ENCODE data around the gene ZNF423.
"Not testable (repeated sequence)": the region's sequence is repeated elsewhere in the genome, so short reads cannot be mapped to it uniquely, and the experiment has no call there.

Gene ZNF423

GRCh38 chr16:49515016-49515565 is 340.8 kb downstream of the ZNF423 start:
- Histone ChIP-seq H3K36me3 (ENCODE audit: control insufficient read depth, insufficient read depth, low read length) (0 out of 2 replicates have a peak, but pooled peaks cover 3% of the 10 kb centered on the region), H3K4me1 (ENCODE audit: control insufficient read depth, insufficient read depth, low read length) (no peaks in the 10 kb centered on the region), H3K9ac (ENCODE audit: low read depth, low read length) (no peak overlapping the region), H3K27ac (ENCODE audit: low read depth, low read length) (no peak overlapping the region), H3K4me3 (ENCODE audit: low read depth, low read length) (no peak overlapping the region), H3K27me3 (ENCODE audit: control insufficient read depth, insufficient read depth, low read length) (no peaks in the 10 kb centered on the region), H3K9me3 (ENCODE audit: control insufficient read depth, insufficient read depth, low read length) (no peaks in the 10 kb centered on the region)

DNA sequence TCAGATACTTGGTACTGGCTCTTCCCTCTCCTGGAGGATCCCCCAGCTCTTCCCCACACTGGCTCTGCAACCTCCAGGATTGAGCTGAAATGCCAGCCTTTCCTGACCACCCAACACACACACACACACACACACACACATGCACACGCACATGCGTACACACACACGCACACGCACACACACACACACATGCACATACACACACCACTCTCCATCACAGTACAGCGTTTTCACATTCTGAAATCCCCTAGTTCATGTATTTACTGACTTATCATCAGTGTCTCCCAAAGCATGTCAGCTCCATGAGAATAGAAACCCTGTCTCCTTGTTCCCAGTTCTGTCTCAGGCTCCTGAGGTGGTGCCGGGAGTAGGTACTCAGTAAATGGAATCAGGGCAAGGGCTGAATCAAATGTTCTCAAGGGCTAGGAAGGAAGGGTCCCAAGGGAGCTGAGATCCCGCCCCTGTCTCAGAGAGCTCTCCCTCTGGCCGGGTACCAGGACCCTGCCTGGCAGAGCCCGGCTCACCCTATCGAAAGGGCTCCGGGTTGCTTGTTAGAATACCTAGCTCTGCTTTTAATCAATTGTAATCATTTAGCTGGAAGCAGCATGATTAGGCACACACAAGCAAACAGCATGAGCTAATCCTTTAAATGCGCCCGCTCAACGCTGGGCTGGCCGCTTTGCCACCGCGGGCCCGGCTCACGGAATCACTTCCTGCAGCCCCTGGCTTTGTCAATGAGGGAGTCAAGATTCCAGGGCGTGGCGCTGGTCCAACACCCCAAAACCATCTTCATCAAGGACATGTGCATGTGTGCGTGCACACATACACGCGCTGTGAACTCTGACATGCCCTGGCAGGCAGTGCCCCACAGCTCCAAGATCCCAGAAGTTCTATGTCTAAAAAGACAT is 341.6 kb downstream of the ZNF423 start:
- H3K27me3 ChIP-seq (ENCODE audit: control insufficient read depth, insufficient read depth, low read length): no peaks in the 10 kb centered on the region
- no peak overlapping the region for H3K4me3 ChIP-seq (ENCODE audit: low read depth, low read length)
- H3K9ac ChIP-seq (ENCODE audit: low read depth, low read length): no peak overlapping the region
- no peaks in the 10 kb centered on the region for H3K9me3 ChIP-seq (ENCODE audit: control insufficient read depth, insufficient read depth, low read length)
- H3K4me1 ChIP-seq (ENCODE audit: control insufficient read depth, insufficient read depth, low read length): no peaks in the 10 kb centered on the region
- 0 out of 2 replicates have a peak, but pooled peaks cover 7% of the 10 kb centered on the region for H3K36me3 ChIP-seq (ENCODE audit: control insufficient read depth, insufficient read depth, low read length)
- no peak overlapping the region for H3K27ac ChIP-seq (ENCODE audit: low read depth, low read length)

- Histone ChIP-seq H3K9me3 (ENCODE audit: control insufficient read depth, insufficient read depth, low read length) (no peaks in the 10 kb centered on the region), H3K36me3 (ENCODE audit: control insufficient read depth, insufficient read depth, low read length) (0 out of 2 replicates have a peak, but pooled peaks cover 7% of the 10 kb centered on the region), H3K27ac (ENCODE audit: low read depth, low read length) (no peak overlapping the region), H3K4me3 (ENCODE audit: low read depth, low read length) (no peak overlapping the region), H3K4me1 (ENCODE audit: control insufficient read depth, insufficient read depth, low read length) (no peaks in the 10 kb centered on the region), H3K27me3 (ENCODE audit: control insufficient read depth, insufficient read depth, low read length) (no peaks in the 10 kb centered on the region), H3K9ac (ENCODE audit: low read depth, low read length) (no peak overlapping the region)
These were observed 342.9 kb downstream of the ZNF423 start for GRCh38 chr16:49513040-49513439.

GRCh38 chr16:49510654-49511305 is 345.1 kb downstream of the ZNF423 start:
- Histone ChIP-seq H3K27ac (ENCODE audit: low read depth, low read length) (no peak overlapping the region), H3K4me3 (ENCODE audit: low read depth, low read length) (no peak overlapping the region), H3K9ac (ENCODE audit: low read depth, low read length) (no peak overlapping the region), H3K36me3 (ENCODE audit: control insufficient read depth, insufficient read depth, low read length) (0 out of 2 replicates have a peak, but pooled peaks cover 7% of the 10 kb centered on the region), H3K27me3 (ENCODE audit: control insufficient read depth, insufficient read depth, low read length) (no peaks in the 10 kb centered on the region), H3K9me3 (ENCODE audit: control insufficient read depth, insufficient read depth, low read length) (no peaks in the 10 kb centered on the region), H3K4me1 (ENCODE audit: control insufficient read depth, insufficient read depth, low read length) (no peaks in the 10 kb centered on the region)

DNA sequence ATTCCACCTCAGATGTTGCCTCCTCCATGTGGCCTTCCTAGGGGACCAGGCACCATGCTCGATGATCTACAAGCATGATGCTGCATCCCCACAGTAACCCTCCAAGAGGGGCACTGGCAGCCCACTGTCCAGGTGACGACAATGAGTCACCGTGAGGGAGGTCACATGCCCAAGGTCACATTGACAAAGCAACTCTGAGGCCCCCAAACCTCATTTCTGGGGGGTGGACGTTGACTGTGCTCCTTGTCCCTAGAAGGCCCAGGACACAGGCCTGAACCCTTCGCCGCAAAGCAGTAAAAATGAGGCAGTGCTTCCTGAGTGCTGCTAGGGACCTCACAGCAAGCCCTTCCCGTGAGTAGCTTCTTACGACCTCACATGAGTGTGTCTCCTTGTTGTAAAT is 345.8 kb downstream of the ZNF423 start:
- H3K27me3 ChIP-seq (ENCODE audit: control insufficient read depth, insufficient read depth, low read length): no peaks in the 10 kb centered on the region
- H3K4me1 ChIP-seq (ENCODE audit: control insufficient read depth, insufficient read depth, low read length): no peaks in the 10 kb centered on the region
- H3K9ac ChIP-seq (ENCODE audit: low read depth, low read length): no peak overlapping the region
- no peaks in the 10 kb centered on the region for H3K9me3 ChIP-seq (ENCODE audit: control insufficient read depth, insufficient read depth, low read length)
- 0 out of 2 replicates have a peak, but pooled peaks cover 7% of the 10 kb centered on the region for H3K36me3 ChIP-seq (ENCODE audit: control insufficient read depth, insufficient read depth, low read length)
- H3K27ac ChIP-seq (ENCODE audit: low read depth, low read length): no peak overlapping the region
- no peak overlapping the region for H3K4me3 ChIP-seq (ENCODE audit: low read depth, low read length)

DNA sequence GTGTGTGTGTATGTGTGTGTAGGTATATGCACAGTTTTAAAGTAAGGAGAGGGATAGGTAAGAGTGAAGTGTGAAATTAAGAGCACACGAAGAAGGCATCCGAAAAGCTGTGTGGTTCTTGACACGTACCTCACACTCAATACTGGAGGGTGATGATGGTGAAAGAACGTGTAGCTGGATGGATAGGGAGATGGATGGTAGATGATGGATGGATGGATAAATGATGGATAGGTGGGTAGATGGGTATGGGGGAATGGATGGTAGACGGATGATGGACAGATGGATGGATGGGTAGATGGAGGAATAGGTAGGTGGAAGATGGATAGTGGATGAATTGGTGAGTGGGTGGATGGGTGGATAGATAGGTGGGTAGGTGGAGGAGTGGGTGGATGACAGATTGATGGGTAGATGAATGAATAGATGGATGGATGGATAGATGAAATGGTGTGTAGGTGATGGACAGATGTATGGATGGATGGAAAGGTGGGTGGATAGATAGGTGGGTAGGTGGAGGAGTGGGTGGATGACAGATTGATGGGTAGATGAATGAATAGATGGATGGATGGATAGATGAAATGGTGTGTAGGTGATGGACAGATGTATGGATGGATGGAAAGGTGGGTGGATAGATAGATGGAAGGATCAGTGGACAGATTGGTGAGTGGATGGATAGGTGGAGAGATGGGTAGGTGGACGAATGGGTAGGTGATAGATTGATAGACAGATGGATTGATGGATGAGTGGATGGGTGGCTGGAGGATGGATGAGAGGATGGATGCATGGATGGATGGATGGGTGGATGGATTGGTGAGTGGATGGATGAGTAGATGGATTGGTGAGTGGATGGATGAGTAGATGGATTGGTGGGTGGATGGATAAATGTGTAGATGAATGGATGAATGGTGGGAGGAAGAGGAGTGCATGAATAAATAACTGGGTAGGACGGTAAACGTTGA is 349.6 kb downstream of the ZNF423 start:
- H3K9me3 ChIP-seq (ENCODE audit: control insufficient read depth, insufficient read depth, low read length); H3K36me3 ChIP-seq (ENCODE audit: control insufficient read depth, insufficient read depth, low read length); H3K4me3 ChIP-seq (ENCODE audit: low read depth, low read length); H3K27me3 ChIP-seq (ENCODE audit: control insufficient read depth, insufficient read depth, low read length); H3K4me1 ChIP-seq (ENCODE audit: control insufficient read depth, insufficient read depth, low read length); H3K9ac ChIP-seq (ENCODE audit: low read depth, low read length); H3K27ac ChIP-seq (ENCODE audit: low read depth, low read length): not testable (repeated sequence)

DNA sequence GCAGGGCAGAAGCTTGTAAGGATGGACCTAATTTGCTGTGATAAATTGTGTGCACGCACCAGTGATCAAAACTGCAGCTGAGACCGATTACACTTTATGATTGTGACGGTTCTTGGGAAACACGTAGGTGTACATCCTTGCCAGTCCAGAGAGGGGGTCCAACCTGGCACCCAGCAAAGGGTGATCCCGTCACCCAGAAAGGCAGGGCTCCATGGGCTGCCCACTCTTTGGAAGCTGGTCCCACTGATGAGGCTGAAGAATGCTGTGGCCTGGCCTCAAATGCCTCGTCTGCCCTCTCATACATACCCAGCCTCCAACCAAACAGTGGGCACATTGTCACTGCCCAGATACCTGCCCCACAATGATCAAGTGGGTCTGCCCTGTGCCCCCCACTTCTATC is 350.4 kb downstream of the ZNF423 start:
- no peak overlapping the region for H3K27ac ChIP-seq (ENCODE audit: low read depth, low read length)
- no peak overlapping the region for H3K9ac ChIP-seq (ENCODE audit: low read depth, low read length)
- 0 out of 2 replicates have a peak, but pooled peaks cover 5% of the 10 kb centered on the region for H3K36me3 ChIP-seq (ENCODE audit: control insufficient read depth, insufficient read depth, low read length)
- no peaks in the 10 kb centered on the region for H3K27me3 ChIP-seq (ENCODE audit: control insufficient read depth, insufficient read depth, low read length)
- no peaks in the 10 kb centered on the region for H3K9me3 ChIP-seq (ENCODE audit: control insufficient read depth, insufficient read depth, low read length)
- no peaks in the 10 kb centered on the region for H3K4me1 ChIP-seq (ENCODE audit: control insufficient read depth, insufficient read depth, low read length)
- no peak overlapping the region for H3K4me3 ChIP-seq (ENCODE audit: low read depth, low read length)

- H3K9me3 ChIP-seq (ENCODE audit: control insufficient read depth, insufficient read depth, low read length): no peaks in the 10 kb centered on the region
- H3K4me3 ChIP-seq (ENCODE audit: low read depth, low read length): no peak overlapping the region
- H3K27ac ChIP-seq (ENCODE audit: low read depth, low read length): no peak overlapping the region
- H3K9ac ChIP-seq (ENCODE audit: low read depth, low read length): no peak overlapping the region
- no peaks in the 10 kb centered on the region for H3K27me3 ChIP-seq (ENCODE audit: control insufficient read depth, insufficient read depth, low read length)
- H3K4me1 ChIP-seq (ENCODE audit: control insufficient read depth, insufficient read depth, low read length): no peaks in the 10 kb centered on the region
- H3K36me3 ChIP-seq (ENCODE audit: control insufficient read depth, insufficient read depth, low read length): no peaks in the 10 kb centered on the region
These were observed 351.3 kb downstream of the ZNF423 start for GRCh38 chr16:49504626-49505025.

GRCh38 chr16:49504023-49504364 is 351.9 kb downstream of the ZNF423 start:
- H3K4me3 ChIP-seq (ENCODE audit: low read depth, low read length): no peak overlapping the region
- H3K27ac ChIP-seq (ENCODE audit: low read depth, low read length): no peak overlapping the region
- no peaks in the 10 kb centered on the region for H3K9me3 ChIP-seq (ENCODE audit: control insufficient read depth, insufficient read depth, low read length)
- H3K36me3 ChIP-seq (ENCODE audit: control insufficient read depth, insufficient read depth, low read length): no peaks in the 10 kb centered on the region
- H3K4me1 ChIP-seq (ENCODE audit: control insufficient read depth, insufficient read depth, low read length): no peaks in the 10 kb centered on the region
- no peaks in the 10 kb centered on the region for H3K27me3 ChIP-seq (ENCODE audit: control insufficient read depth, insufficient read depth, low read length)
- no peak overlapping the region for H3K9ac ChIP-seq (ENCODE audit: low read depth, low read length)

GRCh38 chr16:49503256-49504022 is 352.5 kb downstream of the ZNF423 start:
- no peak overlapping the region for H3K9ac ChIP-seq (ENCODE audit: low read depth, low read length)

More at GRCh38 chr16:49503256-49504022, 352.5 kb downstream of the ZNF423 start:
- Histone ChIP-seq H3K4me1 (ENCODE audit: control insufficient read depth, insufficient read depth, low read length) (no peaks in the 10 kb centered on the region), H3K9me3 (ENCODE audit: control insufficient read depth, insufficient read depth, low read length) (no peaks in the 10 kb centered on the region), H3K36me3 (ENCODE audit: control insufficient read depth, insufficient read depth, low read length) (no peaks in the 10 kb centered on the region), H3K27ac (ENCODE audit: low read depth, low read length) (no peak overlapping the region), H3K27me3 (ENCODE audit: control insufficient read depth, insufficient read depth, low read length) (no peaks in the 10 kb centered on the region), H3K4me3 (ENCODE audit: low read depth, low read length) (no peak overlapping the region)

All from HUES48 (cell line).